MM.1S (cell line): Measurements from ENCODE around the gene MTCH1.
A peak's percentile ranks its signal among the peaks of the same experiment; 100 is the strongest.

ENCODE experiments used
- DNase-seq: peaks from one replicate; pipeline ENCODE4 v3.0.0-alpha.2; 2015
- H2AFZ ChIP-seq: fragments of 300-600 bp; sonication (generic); 2 replicates; pipeline ENCODE4 v1.6.0; 2016; ENCODE audit warnings: antibody characterized with exemption, low read length
- H3F3A ChIP-seq: fragments of 300-600 bp; sonication (generic); 2 replicates; pipeline ENCODE4 v1.6.1; 2016; ENCODE audit warnings: mild to moderate bottlenecking, antibody characterized with exemption, low read length, moderate library complexity, mixed read lengths; ENCODE audit not compliant: insufficient read depth
- H3K27ac ChIP-seq: fragments of 300-600 bp; sonication (generic); 2 replicates; pipeline ENCODE4 v1.5.1; 2016; ENCODE audit warnings: mild to moderate bottlenecking, low read length
- H3K27me3 ChIP-seq: fragments of 300-600 bp; sonication (generic); replicated peaks from 2 replicates; pipeline ENCODE4 v1.6.0; 2016; ENCODE audit warnings: low read length; ENCODE audit not compliant: insufficient read depth
- H3K36me3 ChIP-seq: fragments of 300-600 bp; sonication (generic); replicated peaks from 2 replicates; pipeline ENCODE4 v1.6.1; 2016; ENCODE audit warnings: mild to moderate bottlenecking, low read length, mixed read lengths; ENCODE audit not compliant: insufficient read depth
- H3K4me1 ChIP-seq: fragments of 300-600 bp; sonication (generic); 2 replicates; pipeline ENCODE4 v1.6.1; 2016; ENCODE audit warnings: low read length, mixed read lengths
- H3K4me2 ChIP-seq: fragments of 300-600 bp; sonication (generic); 2 replicates; pipeline ENCODE4 v1.6.0; 2016; ENCODE audit warnings: low read depth, low read length
- H3K4me3 ChIP-seq: fragments of 300-600 bp; sonication (generic); 2 replicates; pipeline ENCODE4 v1.5.1; 2016; ENCODE audit warnings: low read length, mixed read lengths
- H3K79me2 ChIP-seq: fragments of 300-600 bp; sonication (generic); 2 replicates; pipeline ENCODE4 v1.6.1; 2016; ENCODE audit warnings: mixed run types, low read length, mixed read lengths
- H3K9ac ChIP-seq: fragments of 300-600 bp; sonication (generic); 2 replicates; pipeline ENCODE4 v1.6.1; 2016; ENCODE audit warnings: low read length, mixed read lengths
- H3K9me2 ChIP-seq: fragments of 300-600 bp; sonication (generic); replicated peaks from 2 replicates; pipeline ENCODE4 v1.6.1; 2016; ENCODE audit warnings: mild to moderate bottlenecking, low read length, mixed read lengths; ENCODE audit not compliant: insufficient read depth
- H3K9me3 ChIP-seq: fragments of 300-600 bp; sonication (generic); replicated peaks from 2 replicates; pipeline ENCODE4 v1.6.1; 2016; ENCODE audit warnings: mild to moderate bottlenecking, low read length, mixed read lengths; ENCODE audit not compliant: insufficient read depth
- H4K20me1 ChIP-seq: fragments of 300-600 bp; sonication (generic); 2 replicates; pipeline ENCODE4 v1.6.1; 2016; ENCODE audit warnings: mild to moderate bottlenecking, low read length, moderate library complexity, mixed read lengths; ENCODE audit not compliant: insufficient read depth
- EZH2 ChIP-seq: fragments of 300-600 bp; sonication (generic); optimal IDR thresholded peaks from 2 replicates; pipeline ENCODE3; 2017; ENCODE audit warnings: low read depth, mild to moderate bottlenecking, antibody characterized with exemption, low read length, mixed read lengths
- EZH2phosphoT487 ChIP-seq: fragments of 300-600 bp; sonication (generic); IDR thresholded peaks from 2 replicates; pipeline ENCODE4 v1.6.1; 2018; ENCODE audit warnings: antibody characterized with exemption, low read length
- TF ChIP-seq, protein P1 (sequence below): fragments of 300-600 bp; sonication (generic); IDR thresholded peaks from 2 replicates; pipeline ENCODE4 v1.5.1; 2016; ENCODE audit warnings: antibody characterized with exemption, low read length, mixed read lengths

Gene MTCH1, protein sequence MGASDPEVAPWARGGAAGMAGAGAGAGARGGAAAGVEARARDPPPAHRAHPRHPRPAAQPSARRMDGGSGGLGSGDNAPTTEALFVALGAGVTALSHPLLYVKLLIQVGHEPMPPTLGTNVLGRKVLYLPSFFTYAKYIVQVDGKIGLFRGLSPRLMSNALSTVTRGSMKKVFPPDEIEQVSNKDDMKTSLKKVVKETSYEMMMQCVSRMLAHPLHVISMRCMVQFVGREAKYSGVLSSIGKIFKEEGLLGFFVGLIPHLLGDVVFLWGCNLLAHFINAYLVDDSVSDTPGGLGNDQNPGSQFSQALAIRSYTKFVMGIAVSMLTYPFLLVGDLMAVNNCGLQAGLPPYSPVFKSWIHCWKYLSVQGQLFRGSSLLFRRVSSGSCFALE

DNA sequence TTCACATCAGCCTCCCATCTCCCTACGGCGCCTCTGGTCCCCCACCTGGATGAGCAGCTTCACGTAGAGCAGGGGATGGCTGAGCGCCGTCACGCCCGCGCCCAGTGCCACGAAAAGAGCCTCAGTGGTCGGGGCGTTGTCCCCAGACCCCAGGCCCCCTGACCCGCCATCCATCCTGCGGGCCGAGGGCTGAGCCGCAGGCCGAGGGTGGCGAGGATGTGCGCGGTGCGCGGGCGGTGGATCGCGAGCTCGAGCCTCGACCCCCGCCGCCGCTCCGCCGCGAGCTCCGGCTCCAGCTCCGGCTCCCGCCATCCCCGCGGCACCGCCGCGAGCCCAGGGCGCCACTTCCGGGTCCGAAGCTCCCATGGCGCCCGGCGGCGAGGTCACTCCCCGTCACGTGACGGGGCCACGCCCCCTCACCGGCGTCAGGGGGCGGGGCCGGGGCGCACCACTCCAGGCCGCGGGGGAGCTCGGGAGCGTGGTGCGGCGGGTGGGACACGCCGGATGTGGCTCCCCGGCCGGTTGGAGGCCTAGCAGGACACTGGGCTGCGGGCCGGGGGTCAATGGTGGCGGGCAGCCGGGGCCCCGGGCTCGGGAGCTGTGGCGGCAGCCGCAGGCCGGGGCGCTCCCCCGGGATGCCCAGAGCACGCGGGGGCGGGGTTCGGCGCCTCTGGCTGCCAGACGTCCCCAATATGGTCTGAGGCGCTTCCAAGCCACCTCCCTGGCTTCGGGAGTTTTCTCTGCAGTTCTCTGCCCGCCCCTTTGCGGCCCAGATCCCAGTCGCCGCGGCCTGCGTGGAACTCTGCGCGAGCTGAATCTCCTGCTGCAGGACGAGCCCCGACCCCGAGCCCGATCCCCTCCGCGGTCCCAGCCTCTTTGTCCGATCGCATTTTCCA is at the start of gene MTCH1:
TSS of gene MTCH1 (minus strand) at position 389 of the 896 bp plus-strand sequence. CDS start at position 366, 23 bp downstream.
- Histone ChIP-seq H3K4me1 (peaks cover 10% of the 10 kb centered on the region), H3K27ac (peak within 1 kb of the TSS; percentile 62), H3K4me2 (peak within 1 kb of the TSS; percentile 95), H3K9me3 (no peaks in the 10 kb centered on the region), H3K9ac (peak within 1 kb of the TSS; percentile 99), H3F3A (0 out of 2 replicates have a peak, but pooled peaks cover 4% of the 10 kb centered on the region), H2AFZ (peak within 1 kb of the TSS; percentile 75), H3K79me2 (peaks cover 49% of the 10 kb centered on the region), H4K20me1 (no peaks in the 10 kb centered on the region), H3K36me3 (no peaks in the 10 kb centered on the region), H3K9me2 (no peaks in the 10 kb centered on the region), H3K4me3 (peak within 1 kb of the TSS; percentile 100), H3K27me3 (no peaks in the 10 kb centered on the region)
- DNase-seq = peak; percentile 87
- TF ChIP-seq, protein P1, sequence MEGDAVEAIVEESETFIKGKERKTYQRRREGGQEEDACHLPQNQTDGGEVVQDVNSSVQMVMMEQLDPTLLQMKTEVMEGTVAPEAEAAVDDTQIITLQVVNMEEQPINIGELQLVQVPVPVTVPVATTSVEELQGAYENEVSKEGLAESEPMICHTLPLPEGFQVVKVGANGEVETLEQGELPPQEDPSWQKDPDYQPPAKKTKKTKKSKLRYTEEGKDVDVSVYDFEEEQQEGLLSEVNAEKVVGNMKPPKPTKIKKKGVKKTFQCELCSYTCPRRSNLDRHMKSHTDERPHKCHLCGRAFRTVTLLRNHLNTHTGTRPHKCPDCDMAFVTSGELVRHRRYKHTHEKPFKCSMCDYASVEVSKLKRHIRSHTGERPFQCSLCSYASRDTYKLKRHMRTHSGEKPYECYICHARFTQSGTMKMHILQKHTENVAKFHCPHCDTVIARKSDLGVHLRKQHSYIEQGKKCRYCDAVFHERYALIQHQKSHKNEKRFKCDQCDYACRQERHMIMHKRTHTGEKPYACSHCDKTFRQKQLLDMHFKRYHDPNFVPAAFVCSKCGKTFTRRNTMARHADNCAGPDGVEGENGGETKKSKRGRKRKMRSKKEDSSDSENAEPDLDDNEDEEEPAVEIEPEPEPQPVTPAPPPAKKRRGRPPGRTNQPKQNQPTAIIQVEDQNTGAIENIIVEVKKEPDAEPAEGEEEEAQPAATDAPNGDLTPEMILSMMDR = no peak
- TF ChIP-seq EZH2 = no peak
- no peak for TF ChIP-seq EZH2phosphoT487

DNA sequence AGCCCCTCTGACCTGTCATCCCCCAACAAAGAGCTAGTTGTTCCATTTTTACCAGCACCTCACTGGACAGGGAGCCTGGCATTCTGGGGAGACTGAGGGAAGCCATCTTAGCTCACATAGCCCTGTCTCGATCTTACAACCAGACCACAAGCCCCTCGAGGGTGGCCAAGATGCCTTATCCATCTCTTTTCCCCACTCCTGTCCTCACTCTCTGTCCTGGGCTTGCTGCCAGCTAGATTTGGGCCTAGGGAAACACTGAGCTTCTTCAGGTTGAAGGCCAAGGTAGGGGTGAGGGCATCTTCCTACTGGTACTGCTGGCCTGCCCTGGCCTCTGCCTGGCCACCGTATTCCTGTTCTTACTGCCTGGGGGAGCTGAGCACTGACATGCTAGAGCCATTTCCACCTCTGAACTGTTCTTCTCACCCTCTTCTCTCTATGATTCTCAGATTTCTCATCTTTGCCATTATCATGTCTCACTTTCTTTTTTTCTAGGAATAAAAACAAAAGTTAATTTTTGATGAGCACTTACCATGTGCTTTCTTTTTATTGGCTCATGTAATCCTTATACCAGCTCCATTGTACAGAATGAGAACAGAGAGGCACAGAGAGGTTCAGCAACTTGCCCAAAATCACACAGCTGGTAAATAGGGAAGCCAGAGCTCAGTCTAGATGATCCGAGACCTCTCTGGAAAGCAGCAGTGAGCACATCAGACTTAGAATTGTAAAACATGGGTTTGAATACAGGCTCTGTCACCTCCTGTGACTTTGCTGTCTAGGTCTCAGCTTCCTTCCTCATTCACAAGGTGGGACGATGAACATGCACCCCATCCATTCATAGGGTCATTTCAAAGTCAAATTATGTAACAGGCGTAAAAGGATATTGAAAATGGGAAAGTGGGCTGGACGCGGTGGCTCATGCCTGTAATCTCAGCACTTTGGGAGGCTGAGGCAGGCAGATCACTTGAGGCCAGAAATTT is 48.1 kb upstream of the MTCH1 start:
- Histone ChIP-seq H3F3A (no peaks in the 10 kb centered on the region), H3K4me2 (no peak overlapping the region), H3K36me3 (no peaks in the 10 kb centered on the region), H3K4me3 (no peak overlapping the region), H3K27me3 (no peaks in the 10 kb centered on the region), H4K20me1 (no peaks in the 10 kb centered on the region), H3K27ac (no peak overlapping the region), H3K9ac (no peak overlapping the region), H2AFZ (no peak overlapping the region), H3K9me2 (no peaks in the 10 kb centered on the region), H3K4me1 (peaks cover 3% of the 10 kb centered on the region; the same call in 1 of the 2 replicates), H3K79me2 (no peaks in the 10 kb centered on the region), H3K9me3 (no peaks in the 10 kb centered on the region)
- DNase-seq = no peak
- TF ChIP-seq EZH2phosphoT487 = no peak
- TF ChIP-seq, protein P1 = no peak

DNA sequence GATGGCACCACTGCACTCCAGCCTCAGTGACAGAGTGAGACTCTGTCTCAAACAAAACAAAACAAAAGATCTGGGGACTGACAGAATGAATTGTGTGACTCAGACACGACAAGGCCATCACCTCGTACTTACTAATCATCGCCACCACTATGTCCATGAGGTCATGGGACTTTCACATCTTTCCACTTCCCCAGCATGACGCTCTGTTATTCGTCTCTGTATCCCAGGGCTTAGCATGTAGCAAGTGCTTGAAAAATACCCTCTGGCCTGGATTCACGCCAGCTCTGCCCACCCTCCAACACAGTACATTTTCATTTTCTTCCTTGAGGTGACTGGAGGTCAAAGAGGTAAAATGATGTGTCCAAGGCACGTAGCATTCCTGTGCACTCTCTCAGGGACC is 47.3 kb upstream of the MTCH1 start:
- H2AFZ ChIP-seq = no peak overlapping the region
- TF ChIP-seq, protein P1 = no peak
- TF ChIP-seq EZH2phosphoT487 (no peak), EZH2 (no peak)
- no peaks in the 10 kb centered on the region for H3K79me2 ChIP-seq
- no peak overlapping the region for H3K9ac ChIP-seq
- H3K4me1 ChIP-seq = peaks cover 3% of the 10 kb centered on the region; the same call in 1 of the 2 replicates
- no peak overlapping the region for H3K4me3 ChIP-seq
- H3K36me3 ChIP-seq = no peaks in the 10 kb centered on the region
- no peaks in the 10 kb centered on the region for H3K9me3 ChIP-seq
- H4K20me1 ChIP-seq = no peaks in the 10 kb centered on the region
- no peaks in the 10 kb centered on the region for H3F3A ChIP-seq
- no peak overlapping the region for H3K4me2 ChIP-seq
- H3K9me2 ChIP-seq = no peaks in the 10 kb centered on the region
- no peak for DNase-seq
- H3K27me3 ChIP-seq = no peaks in the 10 kb centered on the region
- no peak overlapping the region for H3K27ac ChIP-seq
